ENCODE results near the gene SYTL2. TPM values are rescaled to one million over a fixed set of nuclear protein-coding genes. Genes with fewer than 3 reads are reported as not detected.

Gene SYTL2
- total RNA-seq, 1 experiment from 2014 or later = 0.77 TPM

- intact Hi-C loops (cut with micrococcal nuclease; ENCODE audit: unreplicated experiment) = no loop called here
- no peak overlapping the region for H3K27ac ChIP-seq (ENCODE audit: low read depth, low read length, poor library complexity, severe bottlenecking)
- ChIA-PET POLR2A (ENCODE audit: low non-redundant PET) (no interaction called here), CTCF (no interaction called here)
- BruUV-seq (replicated peaks) = no TSS peak
- no peaks in the 10 kb centered on the region for H3K9me3 ChIP-seq (ENCODE audit: low read depth, low read length, poor library complexity, severe bottlenecking)
- H3K4me1 ChIP-seq (ENCODE audit: insufficient read depth, low read length, poor library complexity, severe bottlenecking) = no peaks in the 10 kb centered on the region
- DNase-seq (ENCODE audit: low spot score) = no peak
- no peak overlapping the region for H3K4me3 ChIP-seq (ENCODE audit: low read depth, low read length, poor library complexity, severe bottlenecking)
- no peaks in the 10 kb centered on the region for H3K36me3 ChIP-seq (ENCODE audit: insufficient read depth, low read length, poor library complexity, severe bottlenecking)
- H3K27me3 ChIP-seq (replicated peaks; ENCODE audit: insufficient read depth, low read depth, low read length, poor library complexity) = peaks cover 54% of the 10 kb centered on the region
- no peak for TF ChIP-seq CTCF (conservative IDR thresholded peaks at IDR 0.05; ENCODE audit: low read depth, low read length)
- no peak for TF ChIP-seq EZH2 (IDR thresholded peaks at IDR 0.05; ENCODE audit: borderline replicate concordance, low read depth, low read length, poor library complexity, severe bottlenecking)
Measured at GRCh38 chr11:85774256-85775101, 36.5 kb downstream of the SYTL2 start.

GRCh38 chr11:85772695-85773094 lies 38.2 kb downstream of the SYTL2 start:
- Histone ChIP-seq H3K36me3 (ENCODE audit: insufficient read depth, low read length, poor library complexity, severe bottlenecking) (no peaks in the 10 kb centered on the region), H3K27me3 (replicated peaks; ENCODE audit: insufficient read depth, low read depth, low read length, poor library complexity) (peaks cover 41% of the 10 kb centered on the region), H3K27ac (ENCODE audit: low read depth, low read length, poor library complexity, severe bottlenecking) (no peak overlapping the region), H3K4me1 (ENCODE audit: insufficient read depth, low read length, poor library complexity, severe bottlenecking) (no peaks in the 10 kb centered on the region), H3K4me3 (ENCODE audit: low read depth, low read length, poor library complexity, severe bottlenecking) (no peak overlapping the region), H3K9me3 (ENCODE audit: low read depth, low read length, poor library complexity, severe bottlenecking) (no peaks in the 10 kb centered on the region)
- DNase-seq (ENCODE audit: low spot score) = no peak
- ChIA-PET POLR2A (ENCODE audit: low non-redundant PET) (no interaction called here), CTCF (no interaction called here)
- intact Hi-C loops (cut with micrococcal nuclease; ENCODE audit: unreplicated experiment) = no loop called here
- no TSS peak for BruUV-seq (replicated peaks)
- TF ChIP-seq EZH2 (IDR thresholded peaks at IDR 0.05; ENCODE audit: borderline replicate concordance, low read depth, low read length, poor library complexity, severe bottlenecking) = no peak
- TF ChIP-seq CTCF (conservative IDR thresholded peaks at IDR 0.05; ENCODE audit: low read depth, low read length) = no peak

GRCh38 chr11:85771568-85771967 lies 39.4 kb downstream of the SYTL2 start:
- H3K4me1 ChIP-seq (ENCODE audit: insufficient read depth, low read length, poor library complexity, severe bottlenecking) = no peaks in the 10 kb centered on the region
- no peaks in the 10 kb centered on the region for H3K36me3 ChIP-seq (ENCODE audit: insufficient read depth, low read length, poor library complexity, severe bottlenecking)
- TF ChIP-seq EZH2 (IDR thresholded peaks at IDR 0.05; ENCODE audit: borderline replicate concordance, low read depth, low read length, poor library complexity, severe bottlenecking) = no peak
- peaks cover 52% of the 10 kb centered on the region for H3K27me3 ChIP-seq (replicated peaks; ENCODE audit: insufficient read depth, low read depth, low read length, poor library complexity)
- ChIA-PET CTCF (no interaction called here), POLR2A (ENCODE audit: low non-redundant PET) (no interaction called here)
- no peaks in the 10 kb centered on the region for H3K9me3 ChIP-seq (ENCODE audit: low read depth, low read length, poor library complexity, severe bottlenecking)
- DNase-seq (ENCODE audit: low spot score) = no peak
- no peak overlapping the region for H3K4me3 ChIP-seq (ENCODE audit: low read depth, low read length, poor library complexity, severe bottlenecking)
- intact Hi-C loops (cut with micrococcal nuclease; ENCODE audit: unreplicated experiment) = no loop called here
- no TSS peak for BruUV-seq (replicated peaks)
- H3K27ac ChIP-seq (ENCODE audit: low read depth, low read length, poor library complexity, severe bottlenecking) = no peak overlapping the region

- Histone ChIP-seq H3K9me3 (ENCODE audit: low read depth, low read length, poor library complexity, severe bottlenecking) (no peaks in the 10 kb centered on the region), H3K4me3 (ENCODE audit: low read depth, low read length, poor library complexity, severe bottlenecking) (no peak overlapping the region), H3K27me3 (replicated peaks; ENCODE audit: insufficient read depth, low read depth, low read length, poor library complexity) (peaks cover 55% of the 10 kb centered on the region), H3K36me3 (ENCODE audit: insufficient read depth, low read length, poor library complexity, severe bottlenecking) (no peaks in the 10 kb centered on the region), H3K27ac (ENCODE audit: low read depth, low read length, poor library complexity, severe bottlenecking) (no peak overlapping the region), H3K4me1 (ENCODE audit: insufficient read depth, low read length, poor library complexity, severe bottlenecking) (no peaks in the 10 kb centered on the region)
- BruUV-seq (replicated peaks) = no TSS peak
- CTCF ChIA-PET = no interaction called here
- intact Hi-C loops (cut with micrococcal nuclease; ENCODE audit: unreplicated experiment) = no loop called here
- DNase-seq (ENCODE audit: low spot score) = no peak
- TF ChIP-seq CTCF (conservative IDR thresholded peaks at IDR 0.05; ENCODE audit: low read depth, low read length) (no peak), EZH2 (IDR thresholded peaks at IDR 0.05; ENCODE audit: borderline replicate concordance, low read depth, low read length, poor library complexity, severe bottlenecking) (no peak)
- POLR2A ChIA-PET (ENCODE audit: low non-redundant PET) = no interaction called here
Measured at GRCh38 chr11:85769771-85770170, 41.2 kb downstream of the SYTL2 start.
